ENCODE data around the gene RNF220.

GRCh38 chr1:44643721-44644334 lies 238.8 kb downstream of the RNF220 start:
- TF ChIP-seq EZH2 (IDR thresholded peaks at IDR 0.05) (no peak), POLR2AphosphoS5 (IDR thresholded peaks at IDR 0.05; ENCODE audit: borderline replicate concordance, low read depth, low read length) (no peak), FOXP2 (optimal IDR thresholded peaks at IDR 0.05; ENCODE audit: control extremely low read depth, extremely low read length, insufficient read depth) (no peak)

Measured in SK-N-MC (cell line).